GM20000 (cell line): Measurements from ENCODE around the gene CUEDC1.
A peak's percentile ranks its signal among the peaks of the same experiment; 100 is the strongest.

Experiments used
- DNase-seq: peaks from one replicate; pipeline ENCODE4 v3.0.0; 2012; ENCODE audit warnings: low spot score
- CTCF ChIP-seq: IDR thresholded peaks from 2 replicates; pipeline ENCODE4 v1.5.1; 2012; ENCODE audit warnings: mild to moderate bottlenecking, control low read depth; ENCODE audit errors: extremely low read depth, missing control alignments

The CUEDC1 gene

DNA sequence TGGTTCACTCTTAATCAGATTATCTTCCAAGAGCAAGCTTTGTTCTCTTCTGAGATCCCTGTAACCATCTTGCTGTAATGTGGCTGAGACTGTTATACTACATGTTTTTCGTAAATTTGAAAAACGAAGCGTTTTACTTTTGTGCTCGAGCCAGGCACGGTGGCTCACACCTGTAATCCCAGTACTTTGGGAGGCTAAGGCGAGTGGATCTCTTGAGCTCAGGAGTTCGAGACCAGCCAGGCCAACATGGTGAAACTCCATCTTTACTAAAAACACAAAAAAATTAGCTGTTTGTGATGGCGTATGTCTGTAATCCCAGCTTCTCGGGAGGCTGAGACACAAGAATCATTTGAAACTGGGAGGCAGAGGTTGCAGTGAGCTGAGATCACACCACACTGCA is 7.8 kb downstream of the CUEDC1 start:
- TF ChIP-seq CTCF = no peak
- no peak for DNase-seq

- TF ChIP-seq CTCF = no peak
- peak; percentile 77 for DNase-seq
Observed at GRCh38 chr17:57946798-57947358, 8.3 kb downstream of the CUEDC1 start.

GRCh38 chr17:57945996-57946797 is 9.0 kb downstream of the CUEDC1 start:
- DNase-seq = no peak
- TF ChIP-seq CTCF = no peak

DNA sequence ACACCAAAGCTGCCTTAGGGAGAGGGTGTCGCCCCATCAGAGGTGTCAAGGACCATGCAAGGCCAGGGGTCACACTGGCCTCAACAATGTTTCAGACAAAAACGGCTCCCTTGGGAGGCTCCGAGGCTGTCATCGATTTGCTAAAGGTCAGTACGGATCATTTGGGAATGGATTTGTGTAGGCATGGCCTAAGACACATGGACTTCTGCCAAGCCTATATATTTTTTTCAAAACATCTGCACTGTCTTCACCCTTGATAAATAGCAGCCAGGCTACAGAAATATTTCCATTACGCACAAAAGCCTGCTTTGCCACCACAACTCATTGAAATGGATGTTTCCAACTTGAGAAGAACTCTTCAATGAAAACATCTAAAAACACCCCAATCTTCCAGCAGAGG is 10.3 kb downstream of the CUEDC1 start:
- no peak for DNase-seq
- TF ChIP-seq CTCF = no peak

DNA sequence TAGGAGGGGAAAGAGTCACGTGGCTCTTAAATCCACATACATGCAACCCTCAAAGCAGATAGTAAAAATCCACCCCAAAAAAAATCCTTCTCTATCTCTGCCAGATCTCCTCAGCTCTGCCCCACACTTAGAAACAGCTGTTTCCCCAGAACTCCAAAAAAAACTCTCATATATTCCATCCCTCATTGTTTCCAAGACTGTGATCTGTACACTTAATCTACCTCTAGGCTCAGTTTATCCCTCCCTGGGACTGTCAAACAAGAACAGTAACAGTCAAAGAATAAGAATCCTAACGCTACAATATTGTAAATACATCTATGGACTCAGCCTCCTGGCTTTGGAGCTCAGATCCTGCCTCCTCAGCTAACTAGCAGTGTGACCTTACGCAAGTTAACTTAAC is 11.6 kb downstream of the CUEDC1 start:
- TF ChIP-seq CTCF = no peak
- DNase-seq = no peak

DNA sequence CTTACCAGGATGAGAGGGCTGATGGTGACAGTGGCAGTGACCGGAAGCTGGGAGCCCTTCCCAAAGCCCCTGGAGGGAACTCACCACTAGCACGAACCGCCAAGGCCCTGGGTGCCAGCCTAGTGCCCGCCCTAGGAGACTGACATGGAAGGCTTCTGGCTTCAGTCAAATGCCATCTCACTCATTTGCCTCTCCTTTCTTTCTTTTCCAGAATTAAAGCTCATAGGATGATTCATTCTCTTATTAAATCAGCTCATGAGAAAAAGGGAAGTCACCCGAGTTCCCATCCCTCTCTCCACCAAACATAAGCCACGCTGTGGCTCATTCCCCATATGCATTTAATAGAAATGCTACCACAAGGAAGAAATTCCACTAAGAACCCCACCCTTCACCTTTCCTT is 12.1 kb downstream of the CUEDC1 start:
- no peak for TF ChIP-seq CTCF
- no peak for DNase-seq
